ENCODE results near the gene ENTPD5. TPM values are rescaled to one million over a fixed set of nuclear protein-coding genes. Genes with fewer than 3 reads are reported as not detected.

The ENTPD5 gene
- total RNA-seq, 2 donors from 2014 or later = 15.6 to 16.5 TPM

- no peak overlapping the region for H3K4me3 Mint-ChIP-seq
- 97 to 100% methylated on average over 3 of the region's 3 CpGs for WGBS, 2 experiments (ENCODE audit: insufficient coverage in 1 of 2, insufficient read length in 1 of 2)
- Histone ChIP-seq H3K9ac (ENCODE audit: extremely low read depth, low read length, poor library complexity, severe bottlenecking) (no peak overlapping the region), H3K4me3 (ENCODE audit: low read length) (no peak overlapping the region), H3K27ac (ENCODE audit: low read depth, low read length) (no peak overlapping the region), H3K36me3 (ENCODE audit: control insufficient read depth, insufficient read depth, low read length) (no peaks in the 10 kb centered on the region), H3K9me3 (ENCODE audit: control insufficient read depth, low read length) (no peaks in the 10 kb centered on the region), H3K4me1 (ENCODE audit: control insufficient read depth, insufficient read depth, low read length) (no peaks in the 10 kb centered on the region), H3K27me3 (ENCODE audit: control insufficient read depth, insufficient read depth, low read length, poor library complexity, severe bottlenecking) (no peaks in the 10 kb centered on the region)
- no peaks in the 10 kb centered on the region for H3K9me3 Mint-ChIP-seq
- no peaks in the 10 kb centered on the region for H3K36me3 Mint-ChIP-seq (ENCODE audit: low read depth)
- no peak for DNase-seq
- TF ChIP-seq CTCF (conservative IDR thresholded peaks at IDR 0.05) = no peak
- no peak overlapping the region for H3K27ac Mint-ChIP-seq
- no peaks in the 10 kb centered on the region for H3K27me3 Mint-ChIP-seq (ENCODE audit: insufficient read depth)
- H3K4me1 Mint-ChIP-seq = no peaks in the 10 kb centered on the region
Measured at GRCh38 chr14:74029136-74029535, 10.0 kb upstream of the ENTPD5 start.

GRCh38 chr14:74022346-74022745 lies 3.3 kb upstream of the ENTPD5 start:
- Histone ChIP-seq H3K4me3 (ENCODE audit: low read length) (no peak overlapping the region), H3K9ac (ENCODE audit: extremely low read depth, low read length, poor library complexity, severe bottlenecking) (no peak overlapping the region), H3K27me3 (ENCODE audit: control insufficient read depth, insufficient read depth, low read length, poor library complexity, severe bottlenecking) (no peaks in the 10 kb centered on the region), H3K9me3 (ENCODE audit: control insufficient read depth, low read length) (no peaks in the 10 kb centered on the region), H3K4me1 (ENCODE audit: control insufficient read depth, insufficient read depth, low read length) (no peaks in the 10 kb centered on the region), H3K27ac (ENCODE audit: low read depth, low read length) (no peak overlapping the region), H3K36me3 (ENCODE audit: control insufficient read depth, insufficient read depth, low read length) (no peaks in the 10 kb centered on the region)
- no peaks in the 10 kb centered on the region for H3K9me3 Mint-ChIP-seq
- H3K27ac Mint-ChIP-seq = no peak overlapping the region
- no peaks in the 10 kb centered on the region for H3K36me3 Mint-ChIP-seq (ENCODE audit: low read depth)
- no peak for TF ChIP-seq CTCF (conservative IDR thresholded peaks at IDR 0.05)
- DNase-seq = no peak
- peaks cover 3% of the 10 kb centered on the region for H3K4me1 Mint-ChIP-seq
- no peaks in the 10 kb centered on the region for H3K27me3 Mint-ChIP-seq (ENCODE audit: insufficient read depth)
- H3K4me3 Mint-ChIP-seq = no peak overlapping the region
- 80 to 98% methylated on average over 1 to 3 of the region's 4 CpGs for whole genome bisulfite sequencing, 2 experiments (ENCODE audit: insufficient coverage in 1 of 2, insufficient read length in 1 of 2)

- H3K4me1 Mint-ChIP-seq = peaks cover 3% of the 10 kb centered on the region
- no peak for DNase-seq
- Histone ChIP-seq H3K27me3 (ENCODE audit: control insufficient read depth, insufficient read depth, low read length, poor library complexity, severe bottlenecking) (no peaks in the 10 kb centered on the region), H3K9ac (ENCODE audit: extremely low read depth, low read length, poor library complexity, severe bottlenecking) (peak overlapping the region; percentile 63), H3K4me1 (ENCODE audit: control insufficient read depth, insufficient read depth, low read length) (no peaks in the 10 kb centered on the region), H3K9me3 (ENCODE audit: control insufficient read depth, low read length) (no peaks in the 10 kb centered on the region), H3K36me3 (ENCODE audit: control insufficient read depth, insufficient read depth, low read length) (no peaks in the 10 kb centered on the region), H3K27ac (ENCODE audit: low read depth, low read length) (no peak overlapping the region), H3K4me3 (ENCODE audit: low read length) (peak overlapping the region; percentile 83)
- no peaks in the 10 kb centered on the region for H3K36me3 Mint-ChIP-seq (ENCODE audit: low read depth)
- WGBS, 2 experiments (ENCODE audit: insufficient coverage in 1 of 2, insufficient read length in 1 of 2) = 2 to 12% methylated on average over 6 to 21 of the region's 21 CpGs
- H3K9me3 Mint-ChIP-seq = no peaks in the 10 kb centered on the region
- no peaks in the 10 kb centered on the region for H3K27me3 Mint-ChIP-seq (ENCODE audit: insufficient read depth)
- no peak for TF ChIP-seq CTCF (conservative IDR thresholded peaks at IDR 0.05)
- H3K4me3 Mint-ChIP-seq = peak overlapping the region; percentile 91
- H3K27ac Mint-ChIP-seq = peak overlapping the region; percentile 28
Measured at GRCh38 chr14:74019408-74020137, 485 bp upstream of the ENTPD5 start.

Measured in endodermal cell (in vitro differentiated cells).